GM12874 (cell line): Measurements from ENCODE around the gene TSPAN31.
A peak's percentile ranks its signal among the peaks of the same experiment; 100 is the strongest.

Experiments used
- TF ChIP-seq, protein P1 (sequence below): IDR thresholded peaks from 2 replicates; pipeline ENCODE4 v1.5.1; 2011; ENCODE audit warnings: low read depth, mild to moderate bottlenecking, control low read depth, low read length, moderate library complexity; ENCODE audit not compliant: insufficient read depth

TSPAN31 gene

DNA sequence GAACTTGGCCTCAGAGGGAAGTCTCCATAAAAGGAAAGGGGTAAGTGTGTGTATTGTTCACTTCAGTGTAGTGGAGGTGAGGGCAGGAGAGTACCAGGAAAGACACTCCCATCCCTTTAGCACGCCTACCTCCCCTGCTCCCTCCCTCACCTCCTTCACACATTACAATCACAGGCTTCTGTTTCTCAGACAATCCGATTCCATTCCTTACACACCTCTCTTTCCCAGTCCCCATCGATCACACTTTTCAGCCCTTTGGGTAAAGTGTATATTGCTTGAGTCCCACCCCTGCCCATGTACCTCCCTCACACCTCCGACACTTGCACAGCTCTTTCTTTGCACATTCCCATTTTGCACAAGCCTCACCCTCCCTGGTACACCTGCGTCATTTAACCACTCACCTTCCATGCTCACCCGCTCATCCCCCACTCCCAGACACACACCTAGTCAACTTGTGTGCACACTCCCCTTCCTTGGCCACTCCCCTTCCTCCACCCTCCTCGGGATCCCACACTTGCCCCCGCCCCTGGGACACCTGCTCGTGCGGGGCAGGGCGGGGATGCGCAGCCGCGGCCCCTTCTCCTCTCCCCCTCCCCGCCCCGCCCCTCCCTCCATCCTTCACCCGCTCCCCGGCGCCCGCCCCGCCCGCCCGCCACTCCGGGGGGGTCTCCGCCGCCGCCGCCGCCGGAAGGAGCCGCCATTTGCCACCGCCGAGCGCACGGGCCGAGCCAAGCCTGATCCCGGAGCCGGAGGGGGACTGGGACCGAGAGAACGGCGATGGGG is 9.8 kb downstream of the TSPAN31 start, which contains the start of gene MARCHF9:
MARCHF9 (plus strand) TSS at position 693 of the 783 bp plus-strand sequence. CDS start 426 bp downstream, outside the sequence.
- TF ChIP-seq, protein P1, sequence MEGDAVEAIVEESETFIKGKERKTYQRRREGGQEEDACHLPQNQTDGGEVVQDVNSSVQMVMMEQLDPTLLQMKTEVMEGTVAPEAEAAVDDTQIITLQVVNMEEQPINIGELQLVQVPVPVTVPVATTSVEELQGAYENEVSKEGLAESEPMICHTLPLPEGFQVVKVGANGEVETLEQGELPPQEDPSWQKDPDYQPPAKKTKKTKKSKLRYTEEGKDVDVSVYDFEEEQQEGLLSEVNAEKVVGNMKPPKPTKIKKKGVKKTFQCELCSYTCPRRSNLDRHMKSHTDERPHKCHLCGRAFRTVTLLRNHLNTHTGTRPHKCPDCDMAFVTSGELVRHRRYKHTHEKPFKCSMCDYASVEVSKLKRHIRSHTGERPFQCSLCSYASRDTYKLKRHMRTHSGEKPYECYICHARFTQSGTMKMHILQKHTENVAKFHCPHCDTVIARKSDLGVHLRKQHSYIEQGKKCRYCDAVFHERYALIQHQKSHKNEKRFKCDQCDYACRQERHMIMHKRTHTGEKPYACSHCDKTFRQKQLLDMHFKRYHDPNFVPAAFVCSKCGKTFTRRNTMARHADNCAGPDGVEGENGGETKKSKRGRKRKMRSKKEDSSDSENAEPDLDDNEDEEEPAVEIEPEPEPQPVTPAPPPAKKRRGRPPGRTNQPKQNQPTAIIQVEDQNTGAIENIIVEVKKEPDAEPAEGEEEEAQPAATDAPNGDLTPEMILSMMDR = no peak

DNA sequence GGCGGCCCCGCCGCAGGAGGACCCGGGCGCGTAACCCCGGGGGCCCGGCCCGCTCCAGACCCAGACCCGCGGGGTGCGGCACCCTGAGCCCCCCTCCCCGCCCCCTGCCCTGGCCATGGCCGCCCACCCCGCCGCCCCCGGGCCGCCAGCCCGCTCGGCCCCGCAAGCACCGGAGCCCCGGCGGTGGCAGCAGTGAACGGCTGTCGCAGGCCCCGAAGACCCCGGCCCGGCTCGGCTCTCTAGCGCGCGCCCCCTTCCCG is 10.3 kb downstream of the TSPAN31 start:
- TF ChIP-seq, protein P1 = no peak

DNA sequence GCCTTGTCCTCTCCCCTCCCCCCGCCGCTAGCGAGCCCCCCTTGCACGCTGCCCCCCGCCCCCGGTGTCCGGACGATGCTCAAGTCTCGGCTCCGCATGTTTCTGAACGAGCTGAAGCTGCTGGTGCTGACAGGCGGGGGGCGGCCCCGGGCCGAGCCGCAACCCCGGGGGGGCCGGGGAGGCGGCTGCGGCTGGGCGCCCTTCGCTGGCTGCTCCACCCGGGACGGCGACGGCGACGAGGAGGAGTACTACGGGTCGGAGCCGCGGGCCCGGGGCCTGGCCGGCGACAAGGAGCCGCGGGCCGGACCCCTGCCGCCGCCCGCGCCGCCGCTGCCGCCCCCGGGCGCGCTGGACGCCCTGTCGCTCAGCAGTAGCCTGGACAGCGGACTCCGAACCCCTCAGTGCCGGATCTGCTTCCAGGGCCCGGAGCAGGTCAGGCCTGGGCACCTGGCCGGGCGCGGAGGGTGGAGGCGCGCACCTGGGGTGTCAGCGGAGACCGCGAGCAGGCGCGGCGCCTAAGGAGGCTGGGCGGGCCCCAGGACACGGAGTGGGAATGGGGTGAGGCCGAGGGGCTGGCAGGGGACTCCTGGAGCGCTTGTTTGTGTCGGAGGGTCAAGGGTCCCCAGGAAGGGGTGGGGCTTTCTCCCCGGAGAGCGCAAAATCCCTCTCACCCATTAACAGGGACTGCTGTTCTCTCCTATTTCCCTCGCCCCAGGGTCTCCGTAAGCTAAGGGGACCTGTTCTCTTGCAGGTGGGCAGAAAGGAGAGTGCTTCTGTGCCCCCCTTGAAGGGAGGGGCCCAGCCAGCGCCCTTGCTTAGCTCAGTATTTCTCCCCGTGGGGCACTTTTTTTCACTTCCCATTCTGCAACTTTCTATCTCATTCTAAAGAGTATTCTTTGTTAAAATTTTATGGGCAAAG is 10.9 kb downstream of the TSPAN31 start:
- TF ChIP-seq, protein P1 = no peak

DNA sequence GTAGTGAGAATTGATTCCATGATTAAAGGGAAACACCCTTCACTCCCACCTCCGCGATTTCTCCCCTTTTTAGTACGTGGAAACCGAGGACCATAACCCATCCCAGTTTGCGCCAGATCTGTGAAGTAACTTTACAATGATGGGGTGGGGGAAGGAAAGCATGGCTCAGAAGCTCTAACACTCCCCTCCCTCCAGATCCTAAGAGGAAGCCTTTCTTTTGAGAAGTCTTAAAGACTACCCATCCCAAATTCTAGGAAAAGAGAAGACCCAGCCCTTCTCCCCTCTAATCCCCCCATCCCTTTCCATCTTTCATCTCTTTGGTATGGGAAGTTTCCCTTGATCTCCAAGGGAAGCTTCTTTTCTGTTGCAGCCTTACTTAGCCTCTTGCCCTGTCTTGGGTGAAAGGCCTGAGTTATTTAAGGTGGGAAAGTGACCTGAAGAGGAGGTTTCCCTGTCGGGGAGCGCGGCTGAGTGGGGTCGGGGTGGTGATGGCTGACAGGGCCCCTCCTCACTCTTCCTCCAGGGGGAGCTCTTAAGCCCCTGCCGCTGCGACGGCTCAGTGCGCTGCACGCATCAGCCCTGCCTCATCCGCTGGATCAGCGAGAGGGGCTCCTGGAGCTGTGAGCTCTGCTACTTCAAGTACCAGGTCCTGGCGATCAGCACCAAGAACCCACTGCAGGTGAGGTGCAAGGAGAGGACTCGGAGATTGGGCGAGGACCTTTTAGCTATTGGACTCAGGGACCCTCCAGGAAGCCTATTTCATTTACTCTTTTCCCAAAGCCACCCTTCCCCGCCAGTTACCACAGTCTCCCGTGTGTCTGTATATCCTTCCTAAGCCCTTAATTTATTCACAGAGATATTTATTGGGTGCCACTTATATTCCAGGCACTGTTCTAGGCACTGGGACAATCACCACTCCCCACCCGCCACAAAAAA is 11.8 kb downstream of the TSPAN31 start:
- TF ChIP-seq, protein P1 = peak; percentile 97

DNA sequence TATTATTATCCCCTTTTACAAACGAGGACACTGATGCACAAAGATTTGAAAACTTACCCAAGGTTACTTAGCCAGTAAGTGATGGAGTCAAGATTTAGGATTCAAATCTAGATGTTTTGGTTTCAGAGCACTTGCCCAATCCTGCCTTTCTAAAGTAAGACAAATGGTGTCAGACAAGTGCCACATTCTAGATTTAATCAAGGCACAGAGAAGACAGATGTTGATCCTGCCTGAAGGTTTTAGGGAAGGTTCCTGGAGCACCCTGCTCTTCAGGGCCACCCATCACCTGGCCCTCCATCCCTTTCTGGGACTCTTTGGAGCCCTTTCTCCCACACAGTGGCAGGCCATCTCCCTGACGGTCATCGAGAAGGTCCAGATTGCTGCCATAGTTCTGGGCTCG is 12.9 kb downstream of the TSPAN31 start:
- TF ChIP-seq, protein P1 = no peak

DNA sequence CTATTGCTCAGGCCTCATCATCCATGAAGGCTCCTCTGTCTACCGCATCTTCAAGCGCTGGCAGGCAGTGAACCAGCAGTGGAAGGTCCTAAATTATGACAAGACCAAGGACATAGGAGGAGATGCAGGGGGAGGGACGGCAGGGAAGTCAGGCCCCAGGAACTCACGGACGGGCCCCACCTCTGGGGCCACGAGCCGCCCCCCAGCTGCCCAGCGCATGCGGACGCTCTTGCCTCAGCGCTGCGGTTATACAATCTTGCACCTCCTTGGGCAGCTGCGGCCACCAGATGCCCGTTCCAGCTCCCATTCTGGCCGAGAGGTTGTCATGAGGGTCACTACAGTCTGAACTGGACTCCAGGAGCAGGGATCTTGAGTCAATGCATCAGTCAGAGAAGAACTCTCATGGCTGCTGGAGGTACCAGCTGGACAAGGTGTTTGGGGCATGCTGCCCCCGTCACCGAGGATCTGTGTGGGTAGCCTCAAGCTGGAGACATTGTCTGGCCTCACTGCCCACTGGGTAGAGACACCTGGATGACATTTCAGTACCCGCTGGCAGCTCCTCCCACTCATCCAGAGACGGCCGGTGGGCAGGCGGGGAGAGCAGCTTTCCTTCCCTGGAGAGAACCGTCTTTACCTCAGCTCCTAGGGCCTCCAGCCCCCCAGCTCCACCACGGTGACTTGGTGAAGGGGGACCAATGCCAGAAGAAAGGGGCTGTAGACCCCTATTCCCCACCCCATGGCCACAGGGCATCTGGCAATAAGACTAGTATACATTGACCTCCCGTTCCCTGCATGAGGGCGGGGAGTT is 13.9 kb downstream of the TSPAN31 start:
- TF ChIP-seq, protein P1 = no peak
